HG03378 (cell line): Measurements from ENCODE around the gene TEX36.
"Not testable (repeated sequence)": the region's sequence is repeated elsewhere in the genome, so short reads cannot be mapped to it uniquely, and the experiment has no call there.

Experiments used
- ATAC-seq: cut with Tn5 transposase; IDR thresholded peaks from one replicate; pipeline ENCODE4 v1.9.1; 2021; ENCODE audit warnings: mild to moderate bottlenecking, moderate library complexity; ENCODE audit not compliant: unreplicated experiment

Gene TEX36

GRCh38 chr10:125634606-125635005, 48.4 kb downstream of the TEX36 start:
- ATAC-seq: no peak

GRCh38 chr10:125633517-125633999, 49.4 kb downstream of the TEX36 start:
- ATAC-seq: no peak

GRCh38 chr10:125631806-125632205, 51.2 kb downstream of the TEX36 start:
- no peak for ATAC-seq

GRCh38 chr10:125629758-125630376, 53.1 kb downstream of the TEX36 start:
- ATAC-seq: peak; percentile 60

GRCh38 chr10:125628104-125629049, 54.6 kb downstream of the TEX36 start:
- no peak for ATAC-seq

- ATAC-seq: no peak
Measured at GRCh38 chr10:125627646-125628045, 55.3 kb downstream of the TEX36 start.

GRCh38 chr10:125626671-125627070, 56.3 kb downstream of the TEX36 start:
- no peak for ATAC-seq

GRCh38 chr10:125625586-125625985, 57.4 kb downstream of the TEX36 start:
- ATAC-seq: no peak

GRCh38 chr10:125624800-125625199, 58.2 kb downstream of the TEX36 start:
- ATAC-seq: no peak

GRCh38 chr10:125621052-125621451, 61.9 kb downstream of the TEX36 start:
- no peak for ATAC-seq

- ATAC-seq: no peak
Measured at GRCh38 chr10:125620401-125620800, 62.6 kb downstream of the TEX36 start.

- ATAC-seq: not testable (repeated sequence)
Measured at GRCh38 chr10:125613062-125613461, 69.9 kb downstream of the TEX36 start.

GRCh38 chr10:125611756-125612155, 71.2 kb downstream of the TEX36 start:
- ATAC-seq: no peak

- ATAC-seq: no peak
Measured at GRCh38 chr10:125611216-125611615, 71.7 kb downstream of the TEX36 start.

- no peak for ATAC-seq
Measured at GRCh38 chr10:125609859-125610258, 73.1 kb downstream of the TEX36 start.

GRCh38 chr10:125608474-125608873, 74.5 kb downstream of the TEX36 start:
- no peak for ATAC-seq

GRCh38 chr10:125607689-125608290, 75.2 kb downstream of the TEX36 start:
- no peak for ATAC-seq

- ATAC-seq: no peak
Measured at GRCh38 chr10:125606414-125607010, 76.5 kb downstream of the TEX36 start.
